Activated CD8-positive, alpha-beta memory T cell treated with anti-CD3 and anti-CD28 coated beads for 48 hours (primary cell): ENCODE data around the gene PIK3C2B.

ENCODE experiments used
- DNase-seq, 3 experiments: peaks; one replicate each; pipeline ENCODE4 v3.0.0-alpha.2; 2020; ENCODE audit warnings: low read depth in 2 of 3, low spot score in 2 of 3

The PIK3C2B gene

GRCh38 chr1:204478921-204479320 is 15.7 kb downstream of the PIK3C2B start:
- no peak for DNase-seq

DNA sequence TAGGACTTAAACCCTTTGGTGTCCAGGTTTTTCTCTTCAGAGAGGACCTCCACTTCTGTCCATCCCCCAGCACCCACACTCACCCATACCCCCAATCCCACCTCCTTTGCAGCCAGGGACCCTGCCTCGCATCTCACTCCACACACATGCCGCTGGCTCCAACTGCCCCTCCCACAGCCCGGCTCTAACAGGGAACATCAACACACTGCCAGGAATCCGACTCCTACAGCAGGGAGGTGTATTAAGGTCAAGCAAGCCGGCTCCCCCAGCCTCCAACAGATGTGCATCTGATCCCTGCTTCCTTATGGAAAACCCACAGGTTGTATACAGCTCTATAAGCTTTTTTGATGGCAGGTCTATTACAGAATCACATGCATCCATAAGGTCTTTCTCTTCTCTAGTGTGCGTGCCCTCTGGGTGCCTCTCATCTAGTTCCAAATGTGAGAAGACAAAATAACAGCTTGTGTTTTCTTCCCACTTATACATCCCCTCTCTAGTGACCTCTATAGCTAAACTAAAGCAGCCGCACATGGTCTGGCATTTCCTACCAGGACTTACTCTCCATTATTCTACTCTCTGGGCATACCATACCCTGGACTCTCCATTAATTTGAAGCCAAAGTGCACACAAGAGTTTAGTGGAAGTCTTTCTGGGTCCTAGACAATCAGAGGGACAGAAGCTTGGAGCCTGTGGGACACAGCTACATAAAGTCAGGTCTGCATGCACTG is 16.3 kb downstream of the PIK3C2B start:
- no peak for DNase-seq

GRCh38 chr1:204477036-204477740 is 17.4 kb downstream of the PIK3C2B start:
- DNase-seq: no peak

GRCh38 chr1:204476563-204476962 is 18.0 kb downstream of the PIK3C2B start:
- no peak for DNase-seq

GRCh38 chr1:204475656-204476432 is 18.8 kb downstream of the PIK3C2B start:
- DNase-seq: no peak

- DNase-seq: no peak
Observed at GRCh38 chr1:204473400-204473965, 21.1 kb downstream of the PIK3C2B start.

DNA sequence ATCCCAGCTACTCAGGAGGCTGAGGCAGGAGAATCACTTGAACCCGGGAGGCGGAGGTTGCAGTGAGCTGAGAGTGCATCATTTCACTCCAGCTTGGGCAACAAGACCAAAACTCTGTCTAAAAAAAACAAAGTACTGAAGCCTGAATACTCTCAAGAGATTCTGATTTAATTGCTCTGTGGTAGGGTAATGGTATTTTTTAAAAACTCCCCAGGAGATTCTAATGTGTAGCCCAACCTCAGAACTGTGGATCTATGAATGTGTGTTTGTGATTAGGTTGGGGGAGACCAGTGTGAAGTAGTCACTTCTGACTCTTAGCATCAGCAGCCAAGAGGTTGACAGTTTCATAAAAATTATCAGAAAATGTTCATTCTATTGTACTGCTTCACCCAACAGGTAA is 21.9 kb downstream of the PIK3C2B start:
- DNase-seq: no peak

DNA sequence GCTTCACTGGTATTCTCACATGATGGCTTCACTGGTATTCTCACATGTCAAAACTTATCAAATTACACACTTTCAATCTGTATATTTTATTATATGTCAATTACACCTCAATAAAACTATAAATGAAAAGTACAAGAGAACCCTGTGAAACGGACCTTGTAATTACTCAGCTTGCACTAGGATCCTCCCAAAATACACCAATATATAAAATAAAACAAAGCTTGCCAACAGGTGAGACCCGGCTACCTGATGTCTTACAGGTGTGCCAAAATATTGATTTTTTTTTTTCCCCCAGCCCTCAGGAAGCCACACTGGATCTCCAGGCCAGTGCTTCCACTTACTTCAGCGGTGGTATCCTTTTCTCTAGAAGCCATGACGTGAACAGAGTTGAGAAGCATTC is 22.9 kb downstream of the PIK3C2B start:
- no peak for DNase-seq

DNA sequence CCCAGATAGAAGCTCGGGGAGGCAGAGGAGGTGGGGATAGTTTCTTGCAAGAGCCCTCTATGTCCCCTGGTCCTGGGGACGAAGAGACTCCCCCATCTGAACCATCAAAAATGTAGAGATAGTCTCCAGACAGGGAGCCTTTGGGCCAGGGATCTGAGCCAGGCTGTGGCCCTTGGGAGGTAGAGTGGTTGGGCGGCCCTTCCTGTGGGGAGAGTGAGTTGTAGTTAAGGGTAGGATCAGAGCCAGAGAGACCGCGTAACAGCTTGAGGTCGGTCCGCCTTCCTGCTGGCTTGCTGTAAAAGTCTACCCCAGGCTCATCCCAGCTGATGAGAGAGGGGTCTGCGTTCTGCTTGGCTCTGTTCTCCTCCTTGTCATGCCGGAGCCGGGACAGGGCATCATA is 25.3 kb downstream of the PIK3C2B start:
- DNase-seq: no peak

GRCh38 chr1:204468766-204469302 is 25.8 kb downstream of the PIK3C2B start:
- no peak for DNase-seq

- DNase-seq: no peak
Observed at GRCh38 chr1:204468206-204468605, 26.4 kb downstream of the PIK3C2B start.

DNA sequence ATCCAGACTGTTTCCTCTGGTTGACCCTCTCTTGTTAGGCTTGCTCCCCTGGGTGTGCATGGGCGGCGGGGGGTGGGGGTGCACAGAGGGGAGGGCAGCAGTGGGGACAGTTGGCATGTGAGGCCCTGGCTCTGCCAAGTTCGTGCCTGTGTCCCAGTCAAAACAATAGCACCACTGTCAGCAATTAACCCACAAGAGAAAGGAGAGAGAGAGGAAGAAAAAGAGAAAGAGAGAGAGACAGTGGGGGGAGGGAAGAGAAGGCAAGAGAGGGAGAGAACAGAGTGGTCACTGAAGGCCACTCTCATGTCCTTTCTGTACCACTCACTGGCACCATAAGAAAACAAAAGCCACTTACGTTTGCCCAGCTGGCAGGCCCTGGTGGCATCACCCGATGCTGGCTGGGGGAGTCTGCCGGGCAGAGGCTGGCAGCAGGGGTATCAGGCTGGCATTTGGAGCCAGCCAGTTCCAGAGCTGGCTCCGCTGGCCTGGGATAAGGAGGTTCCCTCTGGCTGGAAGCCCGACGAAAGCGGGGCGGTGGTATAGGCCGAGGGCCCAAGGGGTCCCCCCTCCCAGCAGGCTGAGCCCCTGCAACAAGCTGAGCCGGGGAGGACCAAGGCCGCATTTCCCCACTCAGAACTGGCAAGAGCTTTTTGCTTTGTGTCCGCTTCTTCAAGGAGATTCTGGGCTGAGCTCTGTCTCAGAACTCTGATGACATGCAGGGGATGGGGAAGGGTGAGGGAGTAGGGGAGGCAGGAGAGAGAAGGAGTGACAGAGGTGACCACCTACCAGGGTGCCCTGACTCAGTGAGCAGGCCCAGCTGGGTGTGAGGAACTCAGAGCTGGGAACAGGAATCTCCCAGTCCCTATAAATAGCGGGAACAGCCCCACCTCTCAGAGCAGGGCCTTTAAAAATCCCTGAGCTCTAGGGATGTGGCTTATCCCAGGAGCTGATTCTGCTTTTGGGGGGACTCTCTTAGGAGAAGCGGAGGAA is 27.9 kb downstream of the PIK3C2B start:
- DNase-seq: no peak

GRCh38 chr1:204465546-204466415 is 28.8 kb downstream of the PIK3C2B start:
- no peak for DNase-seq

DNA sequence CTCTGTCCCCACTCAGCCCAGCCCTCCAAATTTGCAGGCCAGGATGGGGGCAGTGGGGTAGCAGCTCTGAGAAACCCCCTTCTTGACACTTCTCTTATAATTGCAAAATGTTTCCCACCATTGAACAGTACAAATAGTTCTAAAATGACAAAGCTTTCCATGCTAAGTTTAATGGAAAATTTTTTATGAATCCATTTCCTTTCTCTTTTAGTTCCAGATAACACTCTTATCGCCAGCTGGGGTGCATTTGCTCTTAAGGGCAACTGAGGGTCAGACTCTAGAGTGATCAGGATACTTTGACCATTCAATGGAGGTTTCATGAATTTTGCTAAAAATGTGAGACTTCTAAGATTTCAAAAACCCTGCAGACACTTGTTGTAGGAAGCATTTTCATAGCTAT is 29.9 kb downstream of the PIK3C2B start:
- no peak for DNase-seq

DNA sequence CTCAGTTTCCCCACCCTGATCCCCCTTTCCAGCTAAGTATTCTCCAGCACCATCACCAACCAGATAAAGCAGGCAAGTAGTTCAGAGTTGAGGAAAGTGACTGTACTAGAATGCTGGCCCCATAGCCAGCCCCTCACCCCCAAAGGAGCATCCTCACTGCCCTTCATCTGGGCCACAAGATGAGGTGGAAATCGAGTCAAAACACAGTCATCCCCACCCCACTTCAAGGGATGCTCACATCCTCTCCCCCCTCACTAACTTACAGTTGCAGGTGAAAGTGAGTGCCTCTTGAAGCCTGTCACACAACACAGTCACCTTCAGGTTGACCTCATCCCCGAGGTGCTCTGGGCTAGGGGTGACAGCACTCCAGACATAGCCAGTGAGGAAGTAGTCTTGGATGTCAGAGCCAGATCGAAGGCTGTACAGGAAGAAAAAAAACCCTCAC is 30.4 kb downstream of the PIK3C2B start:
- no peak for DNase-seq

DNA sequence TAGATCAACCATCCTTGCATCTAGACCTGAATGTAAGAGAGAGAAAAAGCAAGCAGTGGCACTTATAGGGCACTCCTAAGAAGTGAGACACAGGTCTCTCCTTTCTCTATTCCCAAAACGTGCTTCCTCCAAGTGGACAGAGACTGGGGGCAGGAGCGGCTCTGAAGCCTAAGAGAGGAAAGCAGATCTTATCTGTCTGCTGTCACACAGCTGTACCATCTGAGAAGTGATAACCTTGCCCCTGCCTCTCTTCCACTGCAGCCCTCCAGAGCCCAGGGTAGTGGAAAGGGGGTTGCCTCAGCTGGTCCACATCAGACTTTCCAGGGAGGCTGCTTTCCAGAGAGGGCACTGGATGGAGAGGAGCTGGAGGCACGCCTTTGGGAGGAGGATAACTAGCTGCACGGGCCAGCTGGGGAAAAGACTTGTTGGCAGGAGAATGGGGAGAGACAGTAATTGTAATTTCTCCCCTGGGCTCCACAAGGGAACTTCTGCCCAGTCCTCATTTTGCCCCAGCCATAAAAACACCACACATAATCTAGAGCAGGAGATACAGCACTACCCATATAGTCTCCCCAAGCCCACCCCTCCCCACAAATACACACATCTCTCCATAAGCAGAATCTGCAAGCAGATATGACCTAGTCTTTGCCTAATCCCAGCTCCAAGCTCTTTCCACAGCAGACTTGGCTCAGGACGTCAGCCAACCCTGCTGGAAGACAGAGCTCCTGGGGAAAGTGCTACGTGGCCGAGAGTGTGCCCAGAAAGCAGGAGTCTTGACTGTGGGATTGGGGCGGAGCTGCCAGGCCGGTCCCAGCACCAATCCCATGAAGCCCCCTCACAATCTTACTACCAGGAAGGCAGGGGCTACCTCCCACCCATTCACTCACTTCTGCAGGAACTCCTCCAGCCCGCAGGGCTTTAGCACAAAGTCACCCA is 31.2 kb downstream of the PIK3C2B start:
- no peak for DNase-seq

GRCh38 chr1:204462229-204462561 is 32.4 kb downstream of the PIK3C2B start:
- DNase-seq: no peak
